ENCODE measurements around the gene CEACAM4.

CEACAM4 gene

DNA sequence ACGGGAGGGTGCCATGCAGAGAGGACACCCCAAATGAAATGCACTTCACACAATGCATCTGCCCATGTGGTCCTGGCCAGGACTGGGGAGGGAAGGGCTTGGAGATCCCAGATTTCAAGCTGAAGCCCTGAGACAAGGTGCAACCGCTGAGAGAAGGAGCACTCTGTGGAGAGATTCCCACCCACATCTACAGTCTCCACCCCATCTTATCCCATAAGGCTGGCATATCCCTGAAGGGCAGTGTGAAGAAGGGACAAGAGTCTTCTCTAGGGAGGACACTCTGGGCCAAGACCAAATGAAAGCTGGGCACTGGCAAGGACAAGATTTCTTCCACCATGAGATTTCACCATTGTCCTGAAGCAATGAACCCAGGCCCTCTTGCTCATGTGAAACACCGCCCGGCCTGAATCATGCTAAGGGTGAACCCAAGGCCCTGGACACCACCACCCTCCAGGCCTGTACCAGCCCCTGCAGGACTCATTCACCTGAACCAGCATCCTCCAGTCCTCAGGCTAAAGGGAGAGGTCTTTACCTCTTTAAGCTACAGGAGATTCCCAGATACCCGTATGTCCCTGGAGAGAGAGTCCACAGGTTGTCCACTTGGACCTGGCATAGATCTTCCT, 20.5 kb downstream of the CEACAM4 start:
- H3K27me3 ChIP-seq (ENCODE audit: insufficient read depth, low read length, poor library complexity, severe bottlenecking): no peaks in the 10 kb centered on the region
- no peaks in the 10 kb centered on the region for H3K9me2 ChIP-seq (replicated peaks; ENCODE audit: low read depth, low read length)
- no peaks in the 10 kb centered on the region for H4K20me1 ChIP-seq (ENCODE audit: insufficient read depth, low read length, poor library complexity, severe bottlenecking)
- H3K4me2 ChIP-seq (ENCODE audit: low read depth, low read length, poor library complexity, severe bottlenecking): no peak overlapping the region
- no peaks in the 10 kb centered on the region for H3F3A ChIP-seq (ENCODE audit: low read depth)
- no peaks in the 10 kb centered on the region for H3K79me2 ChIP-seq (ENCODE audit: insufficient read depth, low read length)
- no peaks in the 10 kb centered on the region for H3K36me3 ChIP-seq (ENCODE audit: insufficient read depth, low read length)
- no peak overlapping the region for H3K4me3 ChIP-seq (ENCODE audit: low read length, poor library complexity, severe bottlenecking)
- no peak overlapping the region for H3K9ac ChIP-seq (ENCODE audit: low read depth, low read length, poor library complexity, severe bottlenecking)
- no peaks in the 10 kb centered on the region for H3K9me3 ChIP-seq (ENCODE audit: insufficient read depth, low read depth, low read length)
- TF ChIP-seq, protein P1, sequence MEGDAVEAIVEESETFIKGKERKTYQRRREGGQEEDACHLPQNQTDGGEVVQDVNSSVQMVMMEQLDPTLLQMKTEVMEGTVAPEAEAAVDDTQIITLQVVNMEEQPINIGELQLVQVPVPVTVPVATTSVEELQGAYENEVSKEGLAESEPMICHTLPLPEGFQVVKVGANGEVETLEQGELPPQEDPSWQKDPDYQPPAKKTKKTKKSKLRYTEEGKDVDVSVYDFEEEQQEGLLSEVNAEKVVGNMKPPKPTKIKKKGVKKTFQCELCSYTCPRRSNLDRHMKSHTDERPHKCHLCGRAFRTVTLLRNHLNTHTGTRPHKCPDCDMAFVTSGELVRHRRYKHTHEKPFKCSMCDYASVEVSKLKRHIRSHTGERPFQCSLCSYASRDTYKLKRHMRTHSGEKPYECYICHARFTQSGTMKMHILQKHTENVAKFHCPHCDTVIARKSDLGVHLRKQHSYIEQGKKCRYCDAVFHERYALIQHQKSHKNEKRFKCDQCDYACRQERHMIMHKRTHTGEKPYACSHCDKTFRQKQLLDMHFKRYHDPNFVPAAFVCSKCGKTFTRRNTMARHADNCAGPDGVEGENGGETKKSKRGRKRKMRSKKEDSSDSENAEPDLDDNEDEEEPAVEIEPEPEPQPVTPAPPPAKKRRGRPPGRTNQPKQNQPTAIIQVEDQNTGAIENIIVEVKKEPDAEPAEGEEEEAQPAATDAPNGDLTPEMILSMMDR (conservative IDR thresholded peaks at IDR 0.05; ENCODE audit: low read length): no peak
- no peak for TF ChIP-seq EZH2phosphoT487 (IDR thresholded peaks at IDR 0.05; ENCODE audit: borderline replicate concordance)
- H3K4me1 ChIP-seq (ENCODE audit: insufficient read depth, low read length, poor library complexity, severe bottlenecking): no peaks in the 10 kb centered on the region
- H2AFZ ChIP-seq (ENCODE audit: low read length): no peak overlapping the region

- no peaks in the 10 kb centered on the region for H3K9me2 ChIP-seq (replicated peaks; ENCODE audit: low read depth, low read length)
- no peaks in the 10 kb centered on the region for H3K9me3 ChIP-seq (ENCODE audit: insufficient read depth, low read depth, low read length)
- no peaks in the 10 kb centered on the region for H3K36me3 ChIP-seq (ENCODE audit: insufficient read depth, low read length)
- no peak overlapping the region for H3K9ac ChIP-seq (ENCODE audit: low read depth, low read length, poor library complexity, severe bottlenecking)
- H3K4me1 ChIP-seq (ENCODE audit: insufficient read depth, low read length, poor library complexity, severe bottlenecking): no peaks in the 10 kb centered on the region
- H4K20me1 ChIP-seq (ENCODE audit: insufficient read depth, low read length, poor library complexity, severe bottlenecking): no peaks in the 10 kb centered on the region
- no peaks in the 10 kb centered on the region for H3F3A ChIP-seq (ENCODE audit: low read depth)
- no peaks in the 10 kb centered on the region for H3K79me2 ChIP-seq (ENCODE audit: insufficient read depth, low read length)
- no peak overlapping the region for H3K4me2 ChIP-seq (ENCODE audit: low read depth, low read length, poor library complexity, severe bottlenecking)
- TF ChIP-seq EZH2phosphoT487 (IDR thresholded peaks at IDR 0.05; ENCODE audit: borderline replicate concordance): no peak
- TF ChIP-seq, protein P1 (conservative IDR thresholded peaks at IDR 0.05; ENCODE audit: low read length): no peak
- H3K27me3 ChIP-seq (ENCODE audit: insufficient read depth, low read length, poor library complexity, severe bottlenecking): no peaks in the 10 kb centered on the region
- H3K4me3 ChIP-seq (ENCODE audit: low read length, poor library complexity, severe bottlenecking): no peak overlapping the region
- no peak overlapping the region for H2AFZ ChIP-seq (ENCODE audit: low read length)
Measured at GRCh38 chr19:41604831-41605230, 22.0 kb downstream of the CEACAM4 start.

DNA sequence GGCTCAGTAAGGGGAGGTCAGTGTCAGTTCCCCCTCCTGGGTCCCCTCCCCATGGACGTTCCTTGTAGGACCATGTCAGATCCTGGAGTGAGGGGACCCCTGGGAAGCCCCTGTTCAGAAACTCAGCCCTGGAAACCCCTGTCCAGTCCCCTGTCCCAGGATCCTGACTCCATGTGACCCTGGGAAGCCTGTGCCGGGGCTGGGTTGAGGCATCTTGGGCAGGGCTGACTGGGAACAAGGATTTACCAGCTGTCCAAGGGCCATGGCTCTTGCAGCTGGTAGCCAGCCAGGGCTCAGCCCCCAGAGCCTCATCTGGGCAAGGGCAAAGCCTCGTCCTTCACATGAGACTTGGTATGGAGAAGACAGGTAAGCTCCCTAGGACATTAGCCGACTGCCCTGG, 25.1 kb downstream of the CEACAM4 start:
- no peak overlapping the region for H2AFZ ChIP-seq (ENCODE audit: low read length)
- TF ChIP-seq EZH2phosphoT487 (IDR thresholded peaks at IDR 0.05; ENCODE audit: borderline replicate concordance): no peak
- TF ChIP-seq, protein P1 (conservative IDR thresholded peaks at IDR 0.05; ENCODE audit: low read length): no peak
- no peaks in the 10 kb centered on the region for H3F3A ChIP-seq (ENCODE audit: low read depth)
- H3K9ac ChIP-seq (ENCODE audit: low read depth, low read length, poor library complexity, severe bottlenecking): no peak overlapping the region
- H3K9me3 ChIP-seq (ENCODE audit: insufficient read depth, low read depth, low read length): no peaks in the 10 kb centered on the region
- no peak overlapping the region for H3K4me3 ChIP-seq (ENCODE audit: low read length, poor library complexity, severe bottlenecking)
- no peaks in the 10 kb centered on the region for H3K36me3 ChIP-seq (ENCODE audit: insufficient read depth, low read length)
- no peaks in the 10 kb centered on the region for H3K27me3 ChIP-seq (ENCODE audit: insufficient read depth, low read length, poor library complexity, severe bottlenecking)
- H3K79me2 ChIP-seq (ENCODE audit: insufficient read depth, low read length): no peaks in the 10 kb centered on the region
- H4K20me1 ChIP-seq (ENCODE audit: insufficient read depth, low read length, poor library complexity, severe bottlenecking): no peaks in the 10 kb centered on the region
- H3K4me1 ChIP-seq (ENCODE audit: insufficient read depth, low read length, poor library complexity, severe bottlenecking): no peaks in the 10 kb centered on the region
- H3K9me2 ChIP-seq (replicated peaks; ENCODE audit: low read depth, low read length): no peaks in the 10 kb centered on the region
- no peak overlapping the region for H3K4me2 ChIP-seq (ENCODE audit: low read depth, low read length, poor library complexity, severe bottlenecking)
